ENCODE measurements around the gene HOATZ. TPM values are rescaled to one million over a fixed set of nuclear protein-coding genes. Genes with fewer than 3 reads are reported as not detected.

Gene HOATZ
- total and polyA plus RNA-seq, 2 donors (not counting 3 experiments of a cell fraction or from before 2014, with no cell fraction given) = not detected

DNA sequence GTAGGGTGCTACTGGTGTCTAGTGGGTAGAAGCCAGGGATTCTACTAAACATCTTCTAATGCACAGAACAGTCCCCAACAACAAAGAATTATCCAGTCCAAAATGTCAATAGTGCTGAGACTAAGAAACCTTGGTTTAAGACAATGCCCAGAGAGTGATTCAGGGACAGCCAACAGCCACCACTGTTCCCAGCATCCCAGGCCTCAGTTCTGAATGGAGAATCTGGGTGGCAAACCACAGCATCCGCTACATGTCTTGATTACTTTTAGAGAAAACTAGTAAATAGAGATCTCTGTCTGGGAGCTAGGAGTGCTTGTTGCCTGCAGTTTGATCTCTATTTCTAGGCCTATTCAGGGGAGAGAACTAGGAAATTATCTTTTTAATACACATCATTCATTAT, 66.8 kb downstream of the HOATZ start:
- ChIA-PET POLR2A (no interaction called here), CTCF (no interaction called here)
- Histone ChIP-seq H3K79me2 (ENCODE audit: control insufficient read depth, insufficient read depth, low read length) (no peaks in the 10 kb centered on the region), H3K27ac (ENCODE audit: insufficient read depth, low read depth, low read length) (no peak overlapping the region), H3K4me3 (replicated peaks in 1 of 3; ENCODE audit: insufficient read depth in 1 of 3, low read depth in 1 of 3, low read length in 3 of 3) (no peak overlapping the region), H3K36me3 (ENCODE audit: control insufficient read depth in 2 of 2, extremely low read depth in 1 of 2, insufficient read depth in 2 of 2, low read length in 2 of 2) (no peaks in the 10 kb centered on the region), H3K9ac (replicated peaks; ENCODE audit: extremely low read depth, insufficient read depth, low read length) (no peak overlapping the region), H4K20me1 (replicated peaks; ENCODE audit: control insufficient read depth, extremely low read depth, insufficient read depth, low read length) (no peaks in the 10 kb centered on the region), H3K4me2 (ENCODE audit: insufficient read depth, low read length) (no peak overlapping the region), H3K27me3 (ENCODE audit: control insufficient read depth in 2 of 2, insufficient read depth in 2 of 2, low read length in 2 of 2) (no peaks in the 10 kb centered on the region), H3K4me1 (ENCODE audit: control insufficient read depth, extremely low read depth, insufficient read depth, low read length) (peaks cover 8% of the 10 kb centered on the region), H2AFZ (ENCODE audit: low read depth, low read length) (no peak overlapping the region), H3K9me1 (replicated peaks; ENCODE audit: control insufficient read depth, extremely low read depth, insufficient read depth, low read length) (no peaks in the 10 kb centered on the region), H3K9me3 (replicated peaks; ENCODE audit: control insufficient read depth, insufficient read depth, low read length) (no peaks in the 10 kb centered on the region)
- no peak for FAIRE-seq
- no peak for TF ChIP-seq GATA2 (IDR thresholded peaks at IDR 0.05; ENCODE audit: insufficient read depth, insufficient read length, low read depth, low read length)
- TF ChIP-seq MYC (IDR thresholded peaks at IDR 0.05; ENCODE audit: low read depth, low read length) = no peak
- TF ChIP-seq, protein P1, sequence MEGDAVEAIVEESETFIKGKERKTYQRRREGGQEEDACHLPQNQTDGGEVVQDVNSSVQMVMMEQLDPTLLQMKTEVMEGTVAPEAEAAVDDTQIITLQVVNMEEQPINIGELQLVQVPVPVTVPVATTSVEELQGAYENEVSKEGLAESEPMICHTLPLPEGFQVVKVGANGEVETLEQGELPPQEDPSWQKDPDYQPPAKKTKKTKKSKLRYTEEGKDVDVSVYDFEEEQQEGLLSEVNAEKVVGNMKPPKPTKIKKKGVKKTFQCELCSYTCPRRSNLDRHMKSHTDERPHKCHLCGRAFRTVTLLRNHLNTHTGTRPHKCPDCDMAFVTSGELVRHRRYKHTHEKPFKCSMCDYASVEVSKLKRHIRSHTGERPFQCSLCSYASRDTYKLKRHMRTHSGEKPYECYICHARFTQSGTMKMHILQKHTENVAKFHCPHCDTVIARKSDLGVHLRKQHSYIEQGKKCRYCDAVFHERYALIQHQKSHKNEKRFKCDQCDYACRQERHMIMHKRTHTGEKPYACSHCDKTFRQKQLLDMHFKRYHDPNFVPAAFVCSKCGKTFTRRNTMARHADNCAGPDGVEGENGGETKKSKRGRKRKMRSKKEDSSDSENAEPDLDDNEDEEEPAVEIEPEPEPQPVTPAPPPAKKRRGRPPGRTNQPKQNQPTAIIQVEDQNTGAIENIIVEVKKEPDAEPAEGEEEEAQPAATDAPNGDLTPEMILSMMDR (IDR thresholded peaks at IDR 0.05; ENCODE audit: extremely low read depth in 1 of 2, insufficient read depth in 1 of 2, low read depth in 1 of 2, low read length in 2 of 2) = no peak
- TF ChIP-seq JUN (IDR thresholded peaks at IDR 0.05; ENCODE audit: borderline replicate concordance, insufficient read depth, insufficient read length, low read depth) = no peak
- TF ChIP-seq POLR2AphosphoS5 (IDR thresholded peaks at IDR 0.05; ENCODE audit: insufficient read depth, low read depth, low read length) = no peak
- TF ChIP-seq POLR2A (IDR thresholded peaks at IDR 0.05; ENCODE audit: low read depth, low read length) = no peak
- TF ChIP-seq EZH2 (IDR thresholded peaks at IDR 0.05; ENCODE audit: borderline replicate concordance, low read depth, low read length, severe bottlenecking) = no peak
- no peak for TF ChIP-seq FOS (IDR thresholded peaks at IDR 0.05; ENCODE audit: borderline replicate concordance, insufficient read depth, low read length)
- TF ChIP-seq, protein P2, sequence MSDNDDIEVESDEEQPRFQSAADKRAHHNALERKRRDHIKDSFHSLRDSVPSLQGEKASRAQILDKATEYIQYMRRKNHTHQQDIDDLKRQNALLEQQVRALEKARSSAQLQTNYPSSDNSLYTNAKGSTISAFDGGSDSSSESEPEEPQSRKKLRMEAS (IDR thresholded peaks at IDR 0.05; ENCODE audit: insufficient read depth, insufficient read length) = no peak
- intact Hi-C loops (cut with micrococcal nuclease) (no loop called here), dilution Hi-C loops (cut with MboI; ENCODE audit: extremely low pct_ligation_motif_present, low sequenced_read_pairs) (no loop called here)
- no peak for DNase-seq (ENCODE audit: low read depth, low spot score)
- BruUV-seq (replicated peaks) = no TSS peak
